GM21529 (cell line): ENCODE results near the gene ZDHHC11B.
"Not testable (repeated sequence)": the region's sequence is repeated elsewhere in the genome, so short reads cannot be mapped to it uniquely, and the experiment has no call there.

Experiments used
- ATAC-seq: cut with Tn5 transposase; IDR thresholded peaks from one replicate; pipeline ENCODE4 v1.9.1; 2021; ENCODE audit not compliant: unreplicated experiment

The ZDHHC11B gene

GRCh38 chr5:771087-771781, 13.3 kb downstream of the ZDHHC11B start:
- ATAC-seq: not testable (repeated sequence)

DNA sequence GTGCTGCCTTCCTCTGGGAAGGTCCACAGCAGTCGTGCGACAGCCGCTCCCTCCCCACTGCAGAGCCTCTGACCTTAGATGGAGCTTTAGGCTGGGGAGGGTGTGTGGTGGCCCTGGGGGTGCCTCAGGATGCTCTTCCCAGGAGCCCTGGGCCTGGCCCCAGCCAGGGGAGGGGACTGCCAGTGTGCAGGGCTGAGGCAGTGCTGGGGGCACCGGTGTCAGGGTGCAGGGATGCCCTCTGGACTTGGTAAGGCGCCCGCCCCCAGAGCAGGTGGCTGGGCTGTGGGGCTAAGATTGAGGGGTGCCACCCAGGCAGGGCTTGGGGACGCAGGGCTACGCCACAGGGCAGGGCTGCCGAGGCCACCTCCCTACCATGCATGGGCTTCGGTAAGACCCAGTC, 13.9 kb downstream of the ZDHHC11B start:
- not testable (repeated sequence) for ATAC-seq

GRCh38 chr5:769485-770145, 14.9 kb downstream of the ZDHHC11B start:
- not testable (repeated sequence) for ATAC-seq

DNA sequence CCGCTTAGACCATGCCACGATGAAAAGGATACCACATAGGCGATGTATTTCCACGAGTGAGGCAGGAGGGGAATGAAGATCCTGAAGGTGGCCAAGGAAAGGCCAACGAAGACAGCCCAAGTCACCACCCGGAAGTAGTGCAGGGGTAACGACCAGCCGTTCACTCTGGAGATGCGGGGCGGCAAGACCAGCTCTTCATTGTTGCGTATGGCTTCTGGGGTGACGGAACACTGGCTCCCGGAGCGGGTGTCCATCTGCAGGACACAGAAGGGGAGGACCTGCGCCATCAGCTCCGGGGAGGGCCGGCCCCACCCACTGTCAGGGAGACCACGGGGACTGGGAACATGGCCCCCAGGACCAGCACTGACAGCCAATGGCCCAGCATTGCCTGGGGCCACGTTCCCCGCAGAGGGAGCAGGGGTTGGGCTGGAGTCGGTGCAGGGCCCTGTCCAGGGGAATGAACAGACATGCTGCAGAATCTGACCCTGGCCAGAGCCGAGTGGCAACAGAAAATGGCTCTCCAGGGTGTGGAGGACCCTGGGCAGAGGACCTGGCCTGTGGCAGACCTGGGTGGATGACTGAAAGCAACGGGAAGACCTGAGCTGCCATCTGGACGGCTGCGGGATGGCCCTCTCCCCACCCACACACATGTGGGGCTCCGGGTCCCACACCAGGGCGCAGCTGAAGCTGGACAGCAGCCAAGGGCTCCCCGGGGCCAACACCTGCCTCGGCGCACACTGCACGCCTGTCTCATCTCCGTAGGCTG, 17.7 kb downstream of the ZDHHC11B start:
- no peak for ATAC-seq

GRCh38 chr5:765948-766631, 18.4 kb downstream of the ZDHHC11B start:
- no peak for ATAC-seq

GRCh38 chr5:763998-764781, 20.3 kb downstream of the ZDHHC11B start:
- ATAC-seq: no peak

DNA sequence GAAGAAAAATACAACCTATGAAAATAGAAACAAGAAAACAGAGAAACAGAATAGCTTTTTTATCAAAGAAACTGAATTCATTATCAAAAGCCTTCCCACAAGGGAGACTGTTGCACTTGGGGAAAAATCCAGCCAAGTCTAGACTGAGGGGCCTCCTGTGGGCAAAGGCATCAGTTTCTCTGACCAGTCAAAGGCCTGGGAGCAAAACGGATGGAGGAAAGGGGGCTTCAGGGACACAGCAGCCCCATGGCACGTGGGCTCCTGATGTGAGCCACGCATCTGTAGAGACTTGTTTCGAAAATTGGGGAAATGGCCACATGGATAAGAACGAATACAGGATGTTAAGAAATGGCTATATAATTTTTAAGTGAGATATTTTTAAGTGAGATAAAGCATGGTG, 21.1 kb downstream of the ZDHHC11B start:
- ATAC-seq: no peak

GRCh38 chr5:762996-763395, 21.5 kb downstream of the ZDHHC11B start:
- ATAC-seq: not testable (repeated sequence)

GRCh38 chr5:761854-762710, 22.4 kb downstream of the ZDHHC11B start:
- no peak for ATAC-seq

DNA sequence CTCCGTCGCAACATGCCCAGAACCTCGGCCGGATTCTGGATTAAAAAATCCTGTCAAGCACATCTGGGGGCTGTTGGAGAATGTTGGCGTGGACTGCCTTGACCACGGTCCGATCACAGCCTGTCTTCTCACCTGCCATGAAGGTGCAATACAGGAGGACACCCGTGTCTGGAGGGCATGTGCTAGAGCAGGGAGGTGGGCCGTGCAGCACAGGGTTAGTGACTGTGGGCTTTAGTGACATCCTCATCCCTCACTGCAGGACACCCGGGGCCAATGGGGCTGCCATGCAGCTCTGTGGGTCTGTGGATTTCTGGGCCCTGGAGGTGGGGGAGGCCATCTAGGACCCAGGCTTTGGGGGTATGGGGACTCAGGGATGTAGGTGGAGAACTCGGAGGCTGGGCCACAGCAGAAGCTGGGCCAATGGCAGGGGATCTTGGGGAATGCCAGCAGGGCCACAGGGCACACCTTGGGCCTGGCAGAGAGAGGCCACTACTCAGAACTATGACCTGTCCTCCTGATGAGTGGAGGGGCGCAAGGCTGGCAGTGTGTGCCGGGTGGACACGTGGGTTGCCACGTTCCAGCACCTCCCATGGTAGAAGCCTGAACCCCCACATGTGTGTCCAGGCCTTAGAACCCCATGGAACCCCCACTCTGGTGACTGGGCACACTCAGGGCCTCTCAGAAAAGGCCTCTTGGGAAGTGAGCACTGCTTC, 23.3 kb downstream of the ZDHHC11B start:
- ATAC-seq: no peak

DNA sequence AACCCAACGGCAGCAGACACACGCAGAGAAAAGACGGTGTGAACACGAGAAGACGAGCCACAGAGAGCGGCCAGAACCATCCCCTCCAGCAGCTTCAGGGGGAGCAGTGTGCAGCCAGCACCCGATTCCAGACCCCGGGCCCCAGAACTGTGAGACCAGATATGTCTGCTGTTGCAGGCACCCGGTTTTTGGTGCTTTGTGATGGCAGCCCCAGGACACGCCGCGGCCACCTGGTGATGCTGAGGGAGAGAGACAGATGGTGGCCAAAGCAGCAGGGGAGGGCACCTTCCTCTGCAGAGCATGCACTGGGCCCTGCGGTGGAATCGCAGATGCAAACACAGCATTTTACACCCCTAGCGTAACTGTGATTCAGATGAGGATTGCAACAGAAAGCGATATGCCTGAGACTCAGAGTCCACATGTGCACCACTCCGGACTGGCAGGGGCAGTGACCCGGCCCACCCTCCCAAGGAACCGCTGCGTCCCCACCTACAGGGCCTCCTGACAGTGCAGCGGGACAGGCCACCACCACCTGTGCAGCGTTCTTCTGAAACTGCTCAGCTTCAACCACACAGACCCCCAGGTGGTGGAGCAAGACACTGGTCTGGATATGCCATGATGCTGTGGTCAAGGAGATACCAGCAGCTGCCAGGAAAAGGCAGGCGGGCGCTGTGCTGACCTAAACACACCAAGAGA, 24.0 kb downstream of the ZDHHC11B start:
- ATAC-seq: no peak

DNA sequence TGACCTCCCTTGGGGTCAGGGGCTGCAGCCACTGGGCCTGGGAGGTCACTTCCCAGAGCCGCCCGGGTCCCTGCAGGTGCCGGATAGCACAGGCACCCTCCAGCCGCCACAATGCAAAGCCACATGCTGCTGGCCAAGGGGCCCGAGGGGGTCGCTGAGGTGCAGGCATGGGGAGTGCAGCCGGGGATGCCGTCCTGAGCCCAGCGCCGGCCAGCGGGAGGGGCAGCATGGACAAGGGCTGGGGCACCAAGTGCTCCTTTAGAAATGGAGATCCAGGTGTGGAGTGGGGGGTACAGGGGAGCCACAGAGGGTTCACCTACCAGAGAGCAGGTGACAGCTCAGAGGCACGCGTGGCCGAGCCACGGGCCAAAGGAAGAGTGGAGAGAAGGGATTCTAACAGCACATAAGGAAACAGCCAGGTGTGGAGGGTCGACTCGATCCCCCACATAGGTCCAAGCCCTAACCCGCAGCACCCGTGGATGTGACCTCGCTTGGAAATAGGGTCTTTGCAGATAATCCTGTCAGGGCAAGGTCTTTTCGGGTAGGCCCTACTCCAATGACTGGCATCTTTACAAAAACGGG, 24.7 kb downstream of the ZDHHC11B start:
- ATAC-seq: no peak

- no peak for ATAC-seq
Measured at GRCh38 chr5:759111-759751, 25.3 kb downstream of the ZDHHC11B start.

DNA sequence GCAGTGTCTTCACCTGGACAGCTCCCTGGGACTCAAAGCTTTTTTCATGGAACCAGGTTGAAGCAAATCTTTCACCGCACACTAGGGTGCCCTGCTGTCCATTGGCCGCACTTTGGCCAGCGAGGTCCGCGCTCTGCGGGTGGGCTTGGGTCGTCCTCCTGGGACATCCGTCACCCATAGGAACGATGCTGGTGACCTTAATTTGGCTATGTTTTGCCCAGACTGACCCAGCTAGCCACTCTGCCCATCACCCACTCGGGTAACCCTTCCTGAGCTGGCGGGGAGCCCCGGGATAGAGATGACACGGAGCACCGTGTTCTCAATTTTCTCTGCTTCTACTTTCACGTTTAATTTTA, 25.9 kb downstream of the ZDHHC11B start:
- no peak for ATAC-seq

GRCh38 chr5:757931-758697, 26.4 kb downstream of the ZDHHC11B start:
- no peak for ATAC-seq

- ATAC-seq: no peak
Measured at GRCh38 chr5:757346-757930, 27.1 kb downstream of the ZDHHC11B start.
